Sigmoid colon (tissue), 3 donors: Measurements from ENCODE around the gene LRRC74A.

ENCODE experiments used
- POLR2A ChIP-seq, 2 donors: fragments of 450-650 bp; IDR thresholded peaks; one replicate each; pipeline ENCODE4 v1.6.1; 2016; ENCODE audit warnings: antibody characterized with exemption in 2 of 2, mild to moderate bottlenecking in 2 of 2, moderate library complexity in 2 of 2
- TF ChIP-seq, protein P1 (sequence below), 4 experiments: fragments of 450-650 bp in 3 of 4; fragments of 200-600 bp in 1 of 4; IDR thresholded peaks; one replicate each; pipeline ENCODE4 v1.5.1; 2016 to 2019; ENCODE audit warnings: antibody characterized with exemption in 4 of 4, mild to moderate bottlenecking in 3 of 4, moderate library complexity in 2 of 4

DNA sequence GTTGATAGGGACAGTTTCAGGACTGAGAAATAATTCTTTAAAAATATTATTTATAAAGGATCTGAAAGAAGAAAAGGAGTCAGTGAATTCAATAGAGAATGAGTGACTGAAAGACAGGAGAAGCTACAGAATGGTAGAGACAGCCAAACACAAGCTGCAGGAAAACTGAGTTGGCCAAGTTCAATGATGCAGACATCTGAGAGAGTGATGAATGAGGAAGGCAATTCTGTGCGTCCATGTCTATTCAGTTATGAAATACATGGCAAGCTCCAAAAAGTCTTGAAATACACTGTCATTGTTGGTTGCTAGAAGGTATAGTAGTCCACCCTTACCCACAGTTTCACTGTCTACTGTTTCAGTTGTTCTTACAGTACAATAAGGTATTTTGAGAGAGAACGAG is 6.8 kb downstream of the LRRC74A start:
- TF ChIP-seq POLR2A (IDR thresholded peaks at IDR 0.05), result no peak
- TF ChIP-seq, protein P1, sequence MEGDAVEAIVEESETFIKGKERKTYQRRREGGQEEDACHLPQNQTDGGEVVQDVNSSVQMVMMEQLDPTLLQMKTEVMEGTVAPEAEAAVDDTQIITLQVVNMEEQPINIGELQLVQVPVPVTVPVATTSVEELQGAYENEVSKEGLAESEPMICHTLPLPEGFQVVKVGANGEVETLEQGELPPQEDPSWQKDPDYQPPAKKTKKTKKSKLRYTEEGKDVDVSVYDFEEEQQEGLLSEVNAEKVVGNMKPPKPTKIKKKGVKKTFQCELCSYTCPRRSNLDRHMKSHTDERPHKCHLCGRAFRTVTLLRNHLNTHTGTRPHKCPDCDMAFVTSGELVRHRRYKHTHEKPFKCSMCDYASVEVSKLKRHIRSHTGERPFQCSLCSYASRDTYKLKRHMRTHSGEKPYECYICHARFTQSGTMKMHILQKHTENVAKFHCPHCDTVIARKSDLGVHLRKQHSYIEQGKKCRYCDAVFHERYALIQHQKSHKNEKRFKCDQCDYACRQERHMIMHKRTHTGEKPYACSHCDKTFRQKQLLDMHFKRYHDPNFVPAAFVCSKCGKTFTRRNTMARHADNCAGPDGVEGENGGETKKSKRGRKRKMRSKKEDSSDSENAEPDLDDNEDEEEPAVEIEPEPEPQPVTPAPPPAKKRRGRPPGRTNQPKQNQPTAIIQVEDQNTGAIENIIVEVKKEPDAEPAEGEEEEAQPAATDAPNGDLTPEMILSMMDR (IDR thresholded peaks at IDR 0.05), result no peak
